Adrenal gland (tissue), 12 donors: ENCODE results near the gene MANEAL. TPM values are rescaled to one million over a fixed set of nuclear protein-coding genes. Genes with fewer than 3 reads are reported as not detected.

Experiments used
- DNase-seq, 7 donors: peaks; one replicate each; pipeline ENCODE4 v3.0.0-alpha.2; 2019 to 2020
- H3K27ac ChIP-seq, 5 donors: fragments of 200-600 bp; sonication (generic) in 4 of 5; 1 replicate in 3 of 5; 2 replicates in 2 of 5; pipeline versions ENCODE4 v1.5.1 to v1.8.0; 2016 to 2020; ENCODE audit warnings: mild to moderate bottlenecking in 1 of 5
- H3K27me3 ChIP-seq: fragments of 200-600 bp; 2 replicates; pipeline ENCODE4 v1.8.0; 2021
- H3K36me3 ChIP-seq, 2 donors: fragments of 200-600 bp; replicated peaks in 1 of 2; 1 replicate in 1 of 2; 2 replicates in 1 of 2; pipeline versions ENCODE4 v1.5.1 to v1.8.0; 2018 to 2022
- H3K4me1 ChIP-seq, 2 donors: fragments of 200-600 bp; replicated peaks in 1 of 2; 1 replicate in 1 of 2; 2 replicates in 1 of 2; pipeline versions ENCODE4 v1.5.1 to v1.8.0; 2018 to 2021
- H3K4me3 ChIP-seq, 4 donors: fragments of 200-600 bp; sonication (generic) in 3 of 4; one replicate each; pipeline ENCODE4 v1.5.1; 2016 to 2018
- H3K9me3 ChIP-seq, 3 donors: fragments of 200-600 bp; sonication (generic) in 1 of 3; replicated peaks in 1 of 3; 1 replicate in 2 of 3; 2 replicates in 1 of 3; pipeline versions ENCODE4 v1.5.1 to v1.8.0; 2016 to 2021
- POLR2A ChIP-seq, 2 donors: fragments of 450-650 bp; IDR thresholded peaks; one replicate each; pipeline ENCODE4 v1.6.1; 2017; ENCODE audit warnings: antibody characterized with exemption in 2 of 2, mild to moderate bottlenecking in 2 of 2, moderate library complexity in 1 of 2
- WGBS, 4 donors: extraction: QIAGEN DNeasy Blood & Tissue Kit in 2 of 4; methylation state at CpG; one replicate each; pipeline versions ENCODE4 v1.1.5 to v1.1.7; 2013 to 2017; 5-methylcytosine and 5-hydroxymethylcytosine counted together
- intact Hi-C, 2 donors: fragments of 100-400 bp; cut with DNase I; formaldehyde crosslinking; loops; one replicate each; pipeline versions ENCODE4 v1.14.1 to v1.15.0; 2022 to 2023
- polyA plus RNA-seq, 3 donors: library from polyadenylated mRNA; stranded (reverse); fragments of 200-250 nt in 2 of 3; fragments of 350-450 nt in 1 of 3; fragmentation: Illumina TruSeq in 1 of 3; extraction: RNeasy Lipid Tissue Mini Kit (QIAGEN cat#74804) in 1 of 3; gene quantifications; one replicate each; pipeline ENCODE4 v1.2.3, GENCODE V29; 2013 to 2014
- total RNA-seq, 9 donors: library from RNA; depleted of rRNA in 4 of 9; stranded (reverse); fragments of >200 nt in 4 of 9; fragments of 120-200 nt in 1 of 9; fragmentation: NEBNext Ultra II Directional in 1 of 9; extraction: Animal tissue kit (Norgen Biotek cat#: 25700) in 1 of 9; gene quantifications; one replicate each; pipeline versions ENCODE4 v1.1.0 to v1.2.4, GENCODE V29; 2013 to 2023
- TF ChIP-seq, protein P1 (sequence below), 6 experiments: fragments of 450-650 bp in 4 of 6; fragments of 200-600 bp in 2 of 6; sonication (generic) in 1 of 6; IDR thresholded peaks; 1 replicate in 5 of 6; 2 replicates in 1 of 6; pipeline versions ENCODE4 v1.5.1 to v1.8.0; 2016 to 2021; ENCODE audit warnings: antibody characterized with exemption in 6 of 6, mild to moderate bottlenecking in 2 of 6, moderate library complexity in 1 of 6
- donor health status: healthy with polysubstance abuse.
- donor health status: Bipolar disorder and iron deficiency.
- donor health status: DM: yes; HTN: yes; CAD: no.
- donor health status: DM: no; HTN: no; CAD: no.
- donor health status: DM: no; HTN: no; CAD: no.
- donor health status: DM: yes; HTN: yes; CAD: no.

Gene MANEAL
- total and polyA plus RNA-seq, 12 donors: 4.0 to 13.1 (median 8.3) TPM

DNA sequence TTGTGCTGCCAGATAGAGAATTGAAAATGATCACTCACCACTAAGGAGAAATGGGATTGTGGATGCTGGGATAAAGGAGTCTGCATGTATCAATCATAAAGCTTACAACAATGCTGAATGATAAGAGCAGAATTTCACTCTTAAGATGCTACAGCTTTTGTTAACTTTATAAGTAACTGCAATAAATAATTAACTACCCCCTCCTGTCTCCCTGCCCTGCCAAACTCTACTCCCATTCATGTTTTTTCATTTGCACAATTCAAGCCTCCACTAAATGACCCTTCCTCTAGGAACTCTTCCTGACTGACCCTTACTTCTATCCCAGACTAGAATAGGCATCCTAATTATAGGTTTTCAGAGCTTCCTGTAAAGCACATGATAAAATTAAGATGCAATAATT lies 50.9 kb downstream of the MANEAL start:
- intact Hi-C loops: no loop called here
- H3K27ac ChIP-seq: no peak overlapping the region
- H3K4me3 ChIP-seq: no peak overlapping the region
- no peaks in the 10 kb centered on the region for H3K9me3 ChIP-seq
- TF ChIP-seq, protein P1, sequence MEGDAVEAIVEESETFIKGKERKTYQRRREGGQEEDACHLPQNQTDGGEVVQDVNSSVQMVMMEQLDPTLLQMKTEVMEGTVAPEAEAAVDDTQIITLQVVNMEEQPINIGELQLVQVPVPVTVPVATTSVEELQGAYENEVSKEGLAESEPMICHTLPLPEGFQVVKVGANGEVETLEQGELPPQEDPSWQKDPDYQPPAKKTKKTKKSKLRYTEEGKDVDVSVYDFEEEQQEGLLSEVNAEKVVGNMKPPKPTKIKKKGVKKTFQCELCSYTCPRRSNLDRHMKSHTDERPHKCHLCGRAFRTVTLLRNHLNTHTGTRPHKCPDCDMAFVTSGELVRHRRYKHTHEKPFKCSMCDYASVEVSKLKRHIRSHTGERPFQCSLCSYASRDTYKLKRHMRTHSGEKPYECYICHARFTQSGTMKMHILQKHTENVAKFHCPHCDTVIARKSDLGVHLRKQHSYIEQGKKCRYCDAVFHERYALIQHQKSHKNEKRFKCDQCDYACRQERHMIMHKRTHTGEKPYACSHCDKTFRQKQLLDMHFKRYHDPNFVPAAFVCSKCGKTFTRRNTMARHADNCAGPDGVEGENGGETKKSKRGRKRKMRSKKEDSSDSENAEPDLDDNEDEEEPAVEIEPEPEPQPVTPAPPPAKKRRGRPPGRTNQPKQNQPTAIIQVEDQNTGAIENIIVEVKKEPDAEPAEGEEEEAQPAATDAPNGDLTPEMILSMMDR (IDR thresholded peaks at IDR 0.05): no peak
- TF ChIP-seq POLR2A (IDR thresholded peaks at IDR 0.05): no peak
- peaks cover 0 to 3% of the 10 kb centered on the region in 2 donors for H3K36me3 ChIP-seq
- no peak for DNase-seq
- no peaks in the 10 kb centered on the region for H3K27me3 ChIP-seq
- peaks cover 7 to 46% of the 10 kb centered on the region in 2 donors for H3K4me1 ChIP-seq

DNA sequence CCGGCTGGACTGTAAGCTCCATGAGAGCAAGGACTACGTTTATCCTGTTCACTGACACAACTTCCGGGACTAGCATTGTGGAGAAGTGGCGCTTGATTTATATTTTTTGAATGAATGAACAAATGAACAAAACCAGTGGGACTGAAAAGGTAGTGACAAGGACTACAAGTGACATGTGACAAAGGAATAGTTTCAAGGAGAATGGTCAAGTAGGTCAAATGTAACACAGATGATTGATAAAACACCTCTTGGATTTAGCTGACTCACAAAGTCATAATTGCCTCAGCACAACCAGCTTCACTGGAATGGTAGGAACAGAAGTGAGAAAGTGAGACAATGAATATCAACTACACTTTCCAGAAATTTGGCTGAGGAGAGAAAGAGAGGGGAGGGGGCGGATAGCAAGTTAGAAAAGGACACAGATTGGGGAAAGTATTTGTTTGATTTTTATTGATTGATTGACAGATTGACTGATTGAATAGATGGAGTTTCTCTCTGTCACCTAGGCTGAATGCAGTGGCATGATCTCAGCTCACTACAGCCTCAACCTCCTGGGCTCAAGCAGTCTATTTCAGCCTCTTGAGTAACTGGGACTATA lies 51.5 kb downstream of the MANEAL start:
- H3K9me3 ChIP-seq: no peaks in the 10 kb centered on the region
- TF ChIP-seq, protein P1 (IDR thresholded peaks at IDR 0.05): no peak
- no peak for TF ChIP-seq POLR2A (IDR thresholded peaks at IDR 0.05)
- no peak overlapping the region for H3K4me3 ChIP-seq
- 87 to 90% (median 89%) methylated on average over 5 of the region's 5 CpGs for WGBS, 4 donors
- intact Hi-C loops: no loop called here
- peaks cover under 1 to 43% of the 10 kb centered on the region in 2 donors for H3K4me1 ChIP-seq
- H3K36me3 ChIP-seq: peaks cover 0 to 2% of the 10 kb centered on the region in 2 donors
- H3K27ac ChIP-seq: no peak overlapping the region
- DNase-seq: no peak
- no peaks in the 10 kb centered on the region for H3K27me3 ChIP-seq

DNA sequence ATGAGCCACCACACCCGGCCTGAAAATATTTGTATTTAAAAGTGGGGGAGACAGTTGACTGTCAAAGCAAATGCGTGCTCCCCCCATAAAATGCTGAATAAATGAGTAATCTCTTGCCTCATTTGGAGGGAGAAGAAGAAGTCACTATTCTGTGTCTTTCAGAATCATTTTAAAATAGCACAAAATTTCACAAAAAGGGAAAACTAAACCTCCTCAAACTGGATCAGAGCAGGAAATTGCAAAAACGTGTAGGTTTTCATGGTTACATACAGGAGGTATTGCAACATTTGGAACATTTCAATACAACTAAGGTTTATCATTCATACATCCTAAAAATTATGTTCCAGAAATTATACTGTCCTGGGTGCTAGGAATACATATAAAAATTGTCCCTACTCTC lies 52.1 kb downstream of the MANEAL start:
- WGBS, 4 donors: 61 to 79% (median 68%) methylated on average over 3 of the region's 3 CpGs
- no peaks in the 10 kb centered on the region for H3K27me3 ChIP-seq
- H3K36me3 ChIP-seq: no peaks in the 10 kb centered on the region
- intact Hi-C loops: no loop called here
- peaks cover 3 to 43% of the 10 kb centered on the region in 2 donors for H3K4me1 ChIP-seq
- H3K4me3 ChIP-seq: no peak overlapping the region
- no peak for TF ChIP-seq POLR2A (IDR thresholded peaks at IDR 0.05)
- TF ChIP-seq, protein P1 (IDR thresholded peaks at IDR 0.05): no peak
- no peak for DNase-seq
- H3K9me3 ChIP-seq: no peaks in the 10 kb centered on the region
- no peak overlapping the region for H3K27ac ChIP-seq

DNA sequence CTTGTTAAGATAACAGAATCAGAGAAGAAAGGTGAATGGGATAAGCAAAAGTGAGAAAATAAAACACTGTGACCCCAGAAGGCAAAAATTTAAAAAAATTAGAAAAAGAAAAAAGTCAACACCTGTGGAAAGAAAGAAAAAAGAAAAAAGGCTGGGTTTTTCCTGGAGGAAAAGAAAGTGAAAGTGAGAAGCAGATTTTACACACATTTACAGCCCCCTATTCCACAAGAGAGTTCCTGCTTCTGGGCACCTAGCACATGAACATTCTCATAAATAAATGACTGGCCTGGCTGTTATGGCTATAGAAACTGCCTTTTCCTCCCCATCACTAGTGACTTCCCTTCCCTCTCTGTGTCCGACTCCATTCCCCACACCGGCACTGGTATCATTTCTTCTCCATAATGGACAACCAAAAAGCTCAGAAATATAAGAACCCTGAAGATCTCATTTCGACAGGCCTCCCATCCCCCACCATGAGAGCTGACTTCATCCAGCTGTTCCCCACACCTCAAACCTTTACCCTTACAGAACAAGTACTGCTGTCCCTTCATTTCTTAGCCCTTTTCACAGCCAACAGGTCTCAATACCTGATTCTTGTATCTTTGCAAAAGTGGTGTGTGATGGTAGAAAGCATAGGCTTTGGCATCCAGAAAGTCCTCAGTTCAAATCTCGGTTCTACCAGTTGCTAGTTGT lies 53.1 kb downstream of the MANEAL start:
- H3K9me3 ChIP-seq: no peaks in the 10 kb centered on the region
- no peaks in the 10 kb centered on the region for H3K36me3 ChIP-seq
- WGBS, 4 donors: 78 to 90% (median 82%) methylated on average over 4 of the region's 4 CpGs
- no peak overlapping the region for H3K4me3 ChIP-seq
- TF ChIP-seq POLR2A (IDR thresholded peaks at IDR 0.05): no peak
- TF ChIP-seq, protein P1 (IDR thresholded peaks at IDR 0.05): no peak
- H3K4me1 ChIP-seq: peaks cover 3 to 44% of the 10 kb centered on the region in 2 donors
- DNase-seq: no peak
- intact Hi-C loops: no loop called here
- no peaks in the 10 kb centered on the region for H3K27me3 ChIP-seq
- H3K27ac ChIP-seq: no peak overlapping the region
